ENCODE results near the gene PTPRK. TPM values are rescaled to one million over a fixed set of nuclear protein-coding genes. Genes with fewer than 3 reads are reported as not detected.

Gene PTPRK
- 29.3 TPM for polyA plus RNA-seq (2013, experiment 1 of 2)
- polyA plus RNA-seq (2013, experiment 2 of 2), result 30.0 TPM

DNA sequence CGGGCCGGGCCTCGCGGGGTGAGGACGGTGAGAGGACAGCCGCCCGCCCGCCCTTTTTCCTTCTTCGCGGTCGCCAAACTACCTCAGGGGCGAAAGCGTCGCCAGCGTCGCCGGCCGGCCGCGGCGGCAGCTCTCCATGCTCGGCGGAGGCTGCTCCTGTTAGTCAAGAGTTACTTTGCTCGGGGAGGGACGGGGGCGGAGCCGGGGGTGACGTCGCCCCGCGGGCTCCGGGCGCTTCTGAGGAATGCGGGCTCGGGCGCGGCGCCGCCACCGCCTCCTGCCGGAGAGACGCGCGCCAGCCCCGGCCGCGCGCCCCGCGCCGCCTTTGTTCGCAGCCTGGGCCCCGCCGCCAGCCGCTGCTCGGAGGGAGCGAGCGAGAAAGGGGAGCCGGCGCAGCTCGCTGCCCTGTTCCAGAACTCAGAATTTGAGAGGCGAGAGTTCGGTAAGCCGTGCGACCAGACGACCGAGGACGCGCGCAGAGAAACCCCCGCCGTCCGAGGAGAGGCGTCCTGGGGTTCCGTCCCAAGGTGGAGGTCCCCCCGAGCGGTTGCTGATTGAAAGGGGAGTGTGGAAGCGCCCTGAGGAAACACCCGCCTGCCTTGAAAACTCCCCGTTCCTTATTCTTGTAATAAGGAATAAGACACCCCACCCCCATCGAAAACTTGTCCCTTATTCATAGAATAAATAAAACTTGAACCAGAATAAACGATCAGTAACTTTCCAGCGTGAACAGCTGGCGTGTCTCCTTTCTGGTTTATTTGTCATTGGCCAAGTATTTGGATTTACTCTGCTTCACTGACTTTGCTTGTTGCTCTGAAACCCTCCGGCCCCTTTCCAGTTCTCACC, at the start of gene PTPRK:
PTPRK (minus strand) TSS at position 164 of the 846 bp plus-strand sequence. CDS start 241 bp downstream, outside the sequence.
- peak within 1 kb of the TSS; percentile 94 for H3K27ac ChIP-seq (ENCODE audit: low read depth, low read length)
- no CpG with 5 or more reads among the region's 85 CpGs for WGBS (ENCODE audit: extremely low coverage, insufficient coverage, low lambda C conversion rate)
- H3K4me2 ChIP-seq (ENCODE audit: low read length), result peak within 1 kb of the TSS; percentile 84
- peak within 1 kb of the TSS; percentile 49 for H3K4ac ChIP-seq (ENCODE audit: low read depth, low read length)
- H3K79me1 ChIP-seq (ENCODE audit: low read length), result peaks cover 3% of the 10 kb centered on the region
- H2BK5ac ChIP-seq (ENCODE audit: low read length), result peak within 1 kb of the TSS; percentile 93
- H4K8ac ChIP-seq (ENCODE audit: low read depth, low read length), result peak within 1 kb of the TSS; percentile 79
- H3K18ac ChIP-seq (ENCODE audit: low read length), result peak within 1 kb of the TSS; percentile 94
- peak; percentile 97 for DNase-seq
- peak within 1 kb of the TSS; percentile 93 for H3K56ac ChIP-seq (ENCODE audit: low read length)
- peak within 1 kb of the TSS; percentile 93 for H3K9ac ChIP-seq (ENCODE audit: low read length)
- H2BK120ac ChIP-seq (ENCODE audit: low read depth, low read length), result no peak within 1 kb of the TSS
- no peaks in the 10 kb centered on the region for H3K36me3 ChIP-seq (ENCODE audit: control insufficient read depth, insufficient read depth, low read length)
- H3K4me3 ChIP-seq (ENCODE audit: low read length), result peak within 1 kb of the TSS; percentile 76
- peaks cover 3% of the 10 kb centered on the region for H3K4me1 ChIP-seq (ENCODE audit: control insufficient read depth, low read depth, low read length)
- H3K23ac ChIP-seq (ENCODE audit: low read length), result peak within 1 kb of the TSS; percentile 75
- no peak within 1 kb of the TSS for H2BK15ac ChIP-seq (replicated peaks; ENCODE audit: low read depth)
- H3K79me2 ChIP-seq (ENCODE audit: control insufficient read depth, insufficient read depth, low read length), result peaks cover 13% of the 10 kb centered on the region
- no peak within 1 kb of the TSS for H4K5ac ChIP-seq (ENCODE audit: low read length)
- H3K27me3 ChIP-seq (ENCODE audit: insufficient read depth, low read length, poor library complexity), result no peaks in the 10 kb centered on the region
- no peak within 1 kb of the TSS for H2AK5ac ChIP-seq (ENCODE audit: low read length)

- no CpG with 5 or more reads among the region's 1 CpG for WGBS (ENCODE audit: extremely low coverage, insufficient coverage, low lambda C conversion rate)
- Histone ChIP-seq H3K4me1 (ENCODE audit: control insufficient read depth, low read depth, low read length) (no peaks in the 10 kb centered on the region), H3K79me2 (ENCODE audit: control insufficient read depth, insufficient read depth, low read length) (no peaks in the 10 kb centered on the region)
Measured at GRCh38 chr6:128567029-128567428, 46.6 kb upstream of the PTPRK start.

DNA sequence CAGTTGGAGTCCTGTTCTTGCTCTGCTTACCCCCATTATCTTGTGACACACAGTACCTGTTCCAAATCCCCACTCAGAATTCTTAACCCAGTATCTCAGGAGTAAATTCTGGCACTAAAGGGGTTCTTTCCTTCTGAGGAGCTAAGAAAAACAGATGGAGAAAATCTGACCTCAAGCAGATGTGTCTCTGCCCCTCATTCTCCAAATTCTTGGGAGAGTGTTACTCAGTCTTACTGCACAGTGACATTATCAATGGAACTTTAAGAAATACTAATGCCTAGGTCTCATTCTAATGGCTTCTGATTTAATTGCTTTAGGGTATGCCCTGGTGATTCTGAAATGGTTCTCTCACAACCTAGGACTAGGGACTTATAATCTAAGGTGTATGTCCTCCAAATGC, 40.6 kb upstream of the PTPRK start:
- Histone ChIP-seq H3K27me3 (ENCODE audit: insufficient read depth, low read length, poor library complexity) (no peaks in the 10 kb centered on the region), H3K4me2 (ENCODE audit: low read length) (no peak overlapping the region), H3K79me2 (ENCODE audit: control insufficient read depth, insufficient read depth, low read length) (no peaks in the 10 kb centered on the region), H3K79me1 (ENCODE audit: low read length) (no peaks in the 10 kb centered on the region), H3K4me1 (ENCODE audit: control insufficient read depth, low read depth, low read length) (no peaks in the 10 kb centered on the region), H3K36me3 (ENCODE audit: control insufficient read depth, insufficient read depth, low read length) (no peaks in the 10 kb centered on the region), H3K23ac (ENCODE audit: low read length) (no peak overlapping the region), H3K4me3 (ENCODE audit: low read length) (no peak overlapping the region), H2BK5ac (ENCODE audit: low read length) (no peak overlapping the region), H2BK15ac (replicated peaks; ENCODE audit: low read depth) (no peak overlapping the region), H4K5ac (ENCODE audit: low read length) (no peak overlapping the region), H3K56ac (ENCODE audit: low read length) (no peak overlapping the region), H3K18ac (ENCODE audit: low read length) (no peak overlapping the region), H3K4ac (ENCODE audit: low read depth, low read length) (no peak overlapping the region), H2BK120ac (ENCODE audit: low read depth, low read length) (no peak overlapping the region), H2AK5ac (ENCODE audit: low read length) (no peak overlapping the region), H4K8ac (ENCODE audit: low read depth, low read length) (no peak overlapping the region), H3K27ac (ENCODE audit: low read depth, low read length) (no peak overlapping the region), H3K9ac (ENCODE audit: low read length) (no peak overlapping the region)
- no peak for DNase-seq

More at GRCh38 chr6:128567029-128567428, 46.6 kb upstream of the PTPRK start:
- H3K36me3 ChIP-seq (ENCODE audit: control insufficient read depth, insufficient read depth, low read length), result no peaks in the 10 kb centered on the region
- H4K5ac ChIP-seq (ENCODE audit: low read length), result no peak overlapping the region
- no peak for DNase-seq
- no peak overlapping the region for H2AK5ac ChIP-seq (ENCODE audit: low read length)
- no peak overlapping the region for H3K4me2 ChIP-seq (ENCODE audit: low read length)
- no peak overlapping the region for H3K18ac ChIP-seq (ENCODE audit: low read length)
- no peak overlapping the region for H3K9ac ChIP-seq (ENCODE audit: low read length)
- no peak overlapping the region for H4K8ac ChIP-seq (ENCODE audit: low read depth, low read length)
- no peak overlapping the region for H3K23ac ChIP-seq (ENCODE audit: low read length)
- no peaks in the 10 kb centered on the region for H3K79me1 ChIP-seq (ENCODE audit: low read length)
- no peak overlapping the region for H3K4me3 ChIP-seq (ENCODE audit: low read length)
- no peaks in the 10 kb centered on the region for H3K27me3 ChIP-seq (ENCODE audit: insufficient read depth, low read length, poor library complexity)
- H3K27ac ChIP-seq (ENCODE audit: low read depth, low read length), result no peak overlapping the region
- no peak overlapping the region for H2BK120ac ChIP-seq (ENCODE audit: low read depth, low read length)
- no peak overlapping the region for H3K4ac ChIP-seq (ENCODE audit: low read depth, low read length)
- no peak overlapping the region for H3K56ac ChIP-seq (ENCODE audit: low read length)
- H2BK15ac ChIP-seq (replicated peaks; ENCODE audit: low read depth), result no peak overlapping the region
- no peak overlapping the region for H2BK5ac ChIP-seq (ENCODE audit: low read length)

DNA sequence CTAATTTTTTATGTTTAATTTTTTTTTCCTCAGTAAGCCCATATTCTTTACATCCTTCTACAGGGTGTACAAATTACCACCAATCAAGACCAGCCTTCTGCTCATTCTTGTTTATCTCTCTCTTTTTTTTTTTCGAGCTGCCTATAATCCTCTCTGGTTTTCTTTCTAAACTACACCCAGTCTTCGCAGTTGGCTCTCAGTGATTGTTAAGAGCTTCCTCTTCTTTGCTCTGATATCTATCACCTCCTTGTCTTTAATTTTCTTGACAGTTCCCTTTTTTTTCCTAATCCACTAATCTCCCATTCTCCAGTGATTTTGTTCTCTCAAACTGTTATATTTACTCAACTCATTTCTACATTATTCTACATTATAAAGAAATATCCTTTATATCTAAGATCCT, 38.5 kb upstream of the PTPRK start:
- Histone ChIP-seq H3K79me2 (ENCODE audit: control insufficient read depth, insufficient read depth, low read length) (no peaks in the 10 kb centered on the region), H3K27ac (ENCODE audit: low read depth, low read length) (no peak overlapping the region), H2AK5ac (ENCODE audit: low read length) (no peak overlapping the region), H4K5ac (ENCODE audit: low read length) (no peak overlapping the region), H3K4me3 (ENCODE audit: low read length) (no peak overlapping the region), H2BK15ac (replicated peaks; ENCODE audit: low read depth) (no peak overlapping the region), H3K4ac (ENCODE audit: low read depth, low read length) (no peak overlapping the region), H3K56ac (ENCODE audit: low read length) (no peak overlapping the region), H3K18ac (ENCODE audit: low read length) (no peak overlapping the region), H3K4me1 (ENCODE audit: control insufficient read depth, low read depth, low read length) (no peaks in the 10 kb centered on the region), H2BK5ac (ENCODE audit: low read length) (no peak overlapping the region), H3K4me2 (ENCODE audit: low read length) (no peak overlapping the region), H3K36me3 (ENCODE audit: control insufficient read depth, insufficient read depth, low read length) (no peaks in the 10 kb centered on the region), H3K9ac (ENCODE audit: low read length) (no peak overlapping the region), H3K79me1 (ENCODE audit: low read length) (no peaks in the 10 kb centered on the region), H3K27me3 (ENCODE audit: insufficient read depth, low read length, poor library complexity) (no peaks in the 10 kb centered on the region), H2BK120ac (ENCODE audit: low read depth, low read length) (no peak overlapping the region), H3K23ac (ENCODE audit: low read length) (no peak overlapping the region), H4K8ac (ENCODE audit: low read depth, low read length) (no peak overlapping the region)
- peak; percentile 30 for DNase-seq
- no CpG with 5 or more reads among the region's 2 CpGs for WGBS (ENCODE audit: extremely low coverage, insufficient coverage, low lambda C conversion rate)

DNA sequence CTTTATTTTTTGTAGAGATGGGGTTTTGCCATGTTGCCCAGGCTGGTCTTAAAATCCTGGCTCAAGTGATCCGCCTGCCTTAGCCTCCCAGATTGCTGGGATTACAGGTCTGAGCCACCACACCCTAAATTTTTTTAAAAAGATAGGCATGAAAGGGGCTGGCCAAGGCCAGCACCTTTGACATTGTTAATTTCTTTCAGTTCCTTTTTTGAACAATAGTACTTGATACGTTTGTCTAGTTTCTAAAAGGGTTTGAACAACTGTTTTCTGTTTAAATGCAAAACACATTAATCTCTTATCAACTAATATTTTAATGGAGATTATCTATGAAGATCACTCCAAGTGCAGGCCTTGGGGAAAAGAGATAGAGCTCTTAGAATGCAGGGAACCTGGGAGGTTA, 37.6 kb upstream of the PTPRK start:
- no peak overlapping the region for H3K4me2 ChIP-seq (ENCODE audit: low read length)
- no peaks in the 10 kb centered on the region for H3K79me1 ChIP-seq (ENCODE audit: low read length)
- peak overlapping the region; percentile 73 for H2BK120ac ChIP-seq (ENCODE audit: low read depth, low read length)
- no peak overlapping the region for H3K9ac ChIP-seq (ENCODE audit: low read length)
- H2BK5ac ChIP-seq (ENCODE audit: low read length), result no peak overlapping the region
- H4K5ac ChIP-seq (ENCODE audit: low read length), result no peak overlapping the region
- H3K4ac ChIP-seq (ENCODE audit: low read depth, low read length), result no peak overlapping the region
- no peak overlapping the region for H3K4me3 ChIP-seq (ENCODE audit: low read length)
- no peaks in the 10 kb centered on the region for H3K27me3 ChIP-seq (ENCODE audit: insufficient read depth, low read length, poor library complexity)
- H3K27ac ChIP-seq (ENCODE audit: low read depth, low read length), result no peak overlapping the region
- no peaks in the 10 kb centered on the region for H3K4me1 ChIP-seq (ENCODE audit: control insufficient read depth, low read depth, low read length)
- no peak for DNase-seq
- H3K23ac ChIP-seq (ENCODE audit: low read length), result no peak overlapping the region
- no peaks in the 10 kb centered on the region for H3K36me3 ChIP-seq (ENCODE audit: control insufficient read depth, insufficient read depth, low read length)
- no CpG with 5 or more reads among the region's 2 CpGs for WGBS (ENCODE audit: extremely low coverage, insufficient coverage, low lambda C conversion rate)
- H2BK15ac ChIP-seq (replicated peaks; ENCODE audit: low read depth), result no peak overlapping the region
- H4K8ac ChIP-seq (ENCODE audit: low read depth, low read length), result no peak overlapping the region
- H3K79me2 ChIP-seq (ENCODE audit: control insufficient read depth, insufficient read depth, low read length), result no peaks in the 10 kb centered on the region
- no peak overlapping the region for H2AK5ac ChIP-seq (ENCODE audit: low read length)
- no peak overlapping the region for H3K18ac ChIP-seq (ENCODE audit: low read length)
- no peak overlapping the region for H3K56ac ChIP-seq (ENCODE audit: low read length)

All from mesendoderm (in vitro differentiated cells).